OCI-LY3 (cell line): ENCODE results near the gene ARF1.

Experiments used
- CTCF ChIP-seq: fragments of 200-600, 300-600 bp; sonication (generic); IDR thresholded peaks from 2 replicates; pipeline ENCODE4 v1.5.1; 2014; ENCODE audit warnings: antibody characterized with exemption, low read length, low read depth
- EZH2phosphoT487 ChIP-seq: fragments of 200-600 bp; shearing (Covaris generic); IDR thresholded peaks from 2 replicates; pipeline ENCODE4 v1.6.1; 2018; ENCODE audit warnings: antibody characterized with exemption, mixed run types, low read depth

- TF ChIP-seq CTCF: no peak
- TF ChIP-seq EZH2phosphoT487: no peak
These were observed 61.9 kb downstream of the ARF1 start for GRCh38 chr1:228144193-228144992.
